Measurements from ENCODE around the gene GPR39.

Gene GPR39

GRCh38 chr2:132496555-132496954 is 80.0 kb downstream of the GPR39 start:
- no peak for TF ChIP-seq CTCF (IDR thresholded peaks at IDR 0.05)
- Histone ChIP-seq H3K36me3 (ENCODE audit: control insufficient read depth, insufficient read depth, low read length) (no peaks in the 10 kb centered on the region), H3K4me2 (ENCODE audit: low read length) (no peak overlapping the region), H3K27ac (no peak overlapping the region), H3K9me3 (ENCODE audit: control insufficient read depth, low read length) (no peaks in the 10 kb centered on the region), H3K4me3 (ENCODE audit: low read depth, low read length) (no peak overlapping the region), H3K4me1 (no peaks in the 10 kb centered on the region), H3K27me3 (ENCODE audit: control insufficient read depth, insufficient read depth, low read length) (no peaks in the 10 kb centered on the region), H3K9ac (no peak overlapping the region), H2AFZ (no peak overlapping the region), H3K79me2 (no peaks in the 10 kb centered on the region)

GRCh38 chr2:132497591-132497990 is 81.0 kb downstream of the GPR39 start:
- Histone ChIP-seq H2AFZ (no peak overlapping the region), H3K27me3 (ENCODE audit: control insufficient read depth, insufficient read depth, low read length) (no peaks in the 10 kb centered on the region), H3K4me3 (ENCODE audit: low read depth, low read length) (no peak overlapping the region), H3K36me3 (ENCODE audit: control insufficient read depth, insufficient read depth, low read length) (no peaks in the 10 kb centered on the region), H3K4me1 (no peaks in the 10 kb centered on the region), H3K9me3 (ENCODE audit: control insufficient read depth, low read length) (no peaks in the 10 kb centered on the region), H3K9ac (no peak overlapping the region), H3K27ac (no peak overlapping the region), H3K4me2 (ENCODE audit: low read length) (no peak overlapping the region), H3K79me2 (no peaks in the 10 kb centered on the region)
- no peak for TF ChIP-seq CTCF (IDR thresholded peaks at IDR 0.05)

GRCh38 chr2:132503701-132504100 is 87.1 kb downstream of the GPR39 start:
- Histone ChIP-seq H3K79me2 (no peaks in the 10 kb centered on the region), H3K4me2 (ENCODE audit: low read length) (no peak overlapping the region), H3K27ac (no peak overlapping the region), H3K4me1 (no peaks in the 10 kb centered on the region), H3K27me3 (ENCODE audit: control insufficient read depth, insufficient read depth, low read length) (no peaks in the 10 kb centered on the region), H3K36me3 (ENCODE audit: control insufficient read depth, insufficient read depth, low read length) (no peaks in the 10 kb centered on the region), H3K9me3 (ENCODE audit: control insufficient read depth, low read length) (no peaks in the 10 kb centered on the region), H2AFZ (no peak overlapping the region), H3K9ac (no peak overlapping the region), H3K4me3 (ENCODE audit: low read depth, low read length) (no peak overlapping the region)
- no peak for TF ChIP-seq CTCF (IDR thresholded peaks at IDR 0.05)

GRCh38 chr2:132515010-132515409 is 98.4 kb downstream of the GPR39 start:
- H3K27ac ChIP-seq, result no peak overlapping the region
- H3K27me3 ChIP-seq (ENCODE audit: control insufficient read depth, insufficient read depth, low read length), result no peaks in the 10 kb centered on the region
- peaks cover 7% of the 10 kb centered on the region for H3K4me1 ChIP-seq
- no peaks in the 10 kb centered on the region for H3K9me3 ChIP-seq (ENCODE audit: control insufficient read depth, low read length)
- H3K36me3 ChIP-seq (ENCODE audit: control insufficient read depth, insufficient read depth, low read length), result no peaks in the 10 kb centered on the region
- H3K4me3 ChIP-seq (ENCODE audit: low read depth, low read length), result no peak overlapping the region
- no peaks in the 10 kb centered on the region for H3K79me2 ChIP-seq
- no peak overlapping the region for H3K9ac ChIP-seq
- H3K4me2 ChIP-seq (ENCODE audit: low read length), result no peak overlapping the region
- no peak overlapping the region for H2AFZ ChIP-seq
- no peak for TF ChIP-seq CTCF (IDR thresholded peaks at IDR 0.05)

- Histone ChIP-seq H3K9me3 (ENCODE audit: control insufficient read depth, low read length) (no peaks in the 10 kb centered on the region), H2AFZ (no peak overlapping the region), H3K36me3 (ENCODE audit: control insufficient read depth, insufficient read depth, low read length) (no peaks in the 10 kb centered on the region), H3K27me3 (ENCODE audit: control insufficient read depth, insufficient read depth, low read length) (no peaks in the 10 kb centered on the region), H3K4me3 (ENCODE audit: low read depth, low read length) (no peak overlapping the region), H3K9ac (no peak overlapping the region), H3K79me2 (no peaks in the 10 kb centered on the region), H3K4me2 (ENCODE audit: low read length) (no peak overlapping the region), H3K27ac (no peak overlapping the region), H3K4me1 (peaks cover 13% of the 10 kb centered on the region)
- TF ChIP-seq CTCF (IDR thresholded peaks at IDR 0.05), result no peak
Observed at GRCh38 chr2:132517386-132517785, 100.8 kb downstream of the GPR39 start.
